HEK293 (cell line): ENCODE results near the gene RRAGA.

Experiments
- CTCF ChIA-PET: fragments of 350-600 bp; formaldehyde crosslinking; extraction: SDS; loops from one replicate; lab custom pipeline; 2021; ENCODE audit warnings: antibody characterized with exemption; lab: Yijun Ruan, JAX
- POLR2A ChIA-PET: fragments of 300-600 bp; formaldehyde crosslinking; extraction: SDS; loops from one replicate; lab custom pipeline; 2020; ENCODE audit warnings: antibody characterized with exemption, inconsistent platforms; lab: Yijun Ruan, JAX
- H3K27ac ChIP-seq: fragments of 200-500 bp; sonication (Bioruptor generic); 2 replicates; pipeline ENCODE4 v1.5.1; 2014; ENCODE audit warnings: low read depth, low read length, control low read depth, inconsistent platforms; ENCODE audit errors: extremely low read depth
- H3K36me3 ChIP-seq, 2 experiments: fragments of 200-500 bp in 1 of 2; sonication (Bioruptor generic) in 1 of 2; 1 replicate in 1 of 2; 2 replicates in 1 of 2; pipeline ENCODE4 v1.5.1; 2014 to 2017; ENCODE audit warnings: inconsistent platforms in 2 of 2, low read length in 2 of 2; ENCODE audit not compliant: control insufficient read depth in 2 of 2, insufficient read depth in 1 of 2
- H3K4me1 ChIP-seq: fragments of 200-500 bp; sonication (Bioruptor generic); 2 replicates; pipeline ENCODE4 v1.5.1; 2014; ENCODE audit warnings: mild to moderate bottlenecking, low read length, inconsistent platforms; ENCODE audit not compliant: control insufficient read depth, insufficient read depth
- H3K4me3 ChIP-seq: 2 replicates; pipeline ENCODE4 v1.5.1; 2011; ENCODE audit warnings: low read depth, mild to moderate bottlenecking, control low read depth, low read length, moderate library complexity
- H3K9me3 ChIP-seq: fragments of 200-500 bp; sonication (Bioruptor generic); 2 replicates; pipeline ENCODE4 v1.5.1; 2014; ENCODE audit warnings: low read depth, low read length, inconsistent platforms; ENCODE audit not compliant: control insufficient read depth, insufficient read depth
- BCL11B ChIP-seq: fragments of 450-650 bp; formaldehyde crosslinking; IDR thresholded peaks from 2 replicates; pipeline ENCODE4 v1.5.1; 2016; ENCODE audit warnings: low read depth, missing biosample characterization, missing genetic modification characterization
- IKZF3 ChIP-seq: fragments of 450-650 bp; IDR thresholded peaks from 2 replicates; pipeline ENCODE4 v1.5.0; 2018; ENCODE audit warnings: missing biosample characterization, mild to moderate bottlenecking, missing genetic modification characterization, moderate library complexity
- KLF1 ChIP-seq: fragments of 450-650 bp; formaldehyde crosslinking; IDR thresholded peaks from 2 replicates; pipeline ENCODE4 v1.5.1; 2016; ENCODE audit warnings: missing biosample characterization, missing genetic modification characterization
- KLF8 ChIP-seq: fragments of 450-650 bp; formaldehyde crosslinking; IDR thresholded peaks from 2 replicates; pipeline ENCODE4 v1.5.1; 2016; ENCODE audit warnings: missing biosample characterization, missing genetic modification characterization
- SETDB1 ChIP-seq: IDR thresholded peaks from one replicate; pipeline ENCODE4 v1.6.1; 2017; ENCODE audit warnings: mild to moderate bottlenecking, low read length, moderate library complexity, mixed read lengths; ENCODE audit not compliant: insufficient read length
- WT1 ChIP-seq: fragments of 450-650 bp; formaldehyde crosslinking; IDR thresholded peaks from 2 replicates; pipeline ENCODE4 v1.5.1; 2016; ENCODE audit warnings: missing biosample characterization, missing genetic modification characterization
- ZNF146 ChIP-seq: fragments of 450-650 bp; formaldehyde crosslinking; IDR thresholded peaks from 2 replicates; pipeline ENCODE4 v1.5.1; 2016; ENCODE audit warnings: missing biosample characterization, missing genetic modification characterization
- ZNF174 ChIP-seq: fragments of 450-650 bp; formaldehyde crosslinking; IDR thresholded peaks from 2 replicates; pipeline ENCODE4 v1.5.0; 2017; ENCODE audit warnings: missing biosample characterization, mild to moderate bottlenecking, missing genetic modification characterization
- ZNF311 ChIP-seq: fragments of 450-650 bp; formaldehyde crosslinking; IDR thresholded peaks from 2 replicates; pipeline ENCODE4 v1.5.1; 2017; ENCODE audit warnings: missing biosample characterization, missing genetic modification characterization, borderline replicate concordance
- ZNF544 ChIP-seq: fragments of 450-650 bp; formaldehyde crosslinking; IDR thresholded peaks from 2 replicates; pipeline ENCODE4 v1.5.0; 2017; ENCODE audit warnings: missing biosample characterization, missing genetic modification characterization
- ZNF610 ChIP-seq: fragments of 450-650 bp; formaldehyde crosslinking; IDR thresholded peaks from 2 replicates; pipeline ENCODE4 v1.5.1; 2016; ENCODE audit warnings: missing biosample characterization, missing genetic modification characterization, borderline replicate concordance
- ZNF621 ChIP-seq: fragments of 450-650 bp; formaldehyde crosslinking; IDR thresholded peaks from 2 replicates; pipeline ENCODE4 v1.5.1; 2017; ENCODE audit warnings: missing biosample characterization, missing genetic modification characterization
- ZNF670 ChIP-seq: fragments of 450-650 bp; formaldehyde crosslinking; IDR thresholded peaks from 2 replicates; pipeline ENCODE4 v1.5.1; 2016; ENCODE audit warnings: missing biosample characterization, missing genetic modification characterization, low read depth
- ZNF776 ChIP-seq: fragments of 450-650 bp; formaldehyde crosslinking; IDR thresholded peaks from 2 replicates; pipeline ENCODE4 v1.5.0; 2017; ENCODE audit warnings: missing biosample characterization, missing genetic modification characterization, borderline replicate concordance
- TF ChIP-seq, protein P1 (sequence below): fragments of 450-650 bp; formaldehyde crosslinking; IDR thresholded peaks from 2 replicates; pipeline ENCODE4 v1.5.1; 2016; ENCODE audit warnings: missing biosample characterization, missing genetic modification characterization
- TF ChIP-seq, protein P2 (sequence below): fragments of 450-650 bp; formaldehyde crosslinking; IDR thresholded peaks from 2 replicates; pipeline ENCODE4 v1.5.1; 2017; ENCODE audit warnings: missing biosample characterization, missing genetic modification characterization
- TF ChIP-seq, protein P3 (sequence below): fragments of 450-650 bp; formaldehyde crosslinking; IDR thresholded peaks from 2 replicates; pipeline ENCODE4 v1.5.1; 2016; ENCODE audit warnings: missing biosample characterization, missing genetic modification characterization

RRAGA gene

GRCh38 chr9:19048966-19049916 lies at the start of gene RRAGA (continued):
- TF ChIP-seq ZNF146 (tag by site-specific recombination) (no peak), ZNF670 (no peak), BCL11B (tag by site-specific recombination) (no peak)

DNA sequence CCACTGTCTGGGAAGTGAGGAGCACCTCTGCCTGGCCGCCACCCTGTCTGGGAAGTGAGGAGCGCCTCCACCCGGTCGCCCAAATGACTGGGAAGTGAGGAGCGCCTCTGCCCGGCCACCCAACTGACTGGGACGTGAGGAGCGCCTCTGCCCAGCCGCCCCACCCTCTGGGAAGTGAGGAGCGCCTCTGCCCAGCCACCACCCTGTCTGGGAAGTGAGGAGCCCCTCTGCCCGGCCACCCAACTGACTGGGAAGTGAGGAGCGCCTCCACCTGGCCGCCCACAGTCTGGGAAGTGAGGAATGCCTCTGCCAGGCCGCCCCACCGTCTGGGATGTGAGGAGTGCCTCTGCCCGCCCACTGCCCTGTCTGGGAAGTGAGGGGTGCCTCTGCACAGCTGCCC lies 49.1 kb upstream of the RRAGA start:
- no peaks in the 10 kb centered on the region for H3K9me3 ChIP-seq

GRCh38 chr9:19009391-19009965 lies 39.7 kb upstream of the RRAGA start:
- Histone ChIP-seq H3K4me3 (no peak overlapping the region), H3K27ac (no peak overlapping the region), H3K4me1 (no peaks in the 10 kb centered on the region), H3K36me3 (no peaks in the 10 kb centered on the region), H3K9me3 (no peaks in the 10 kb centered on the region)
- CTCF ChIA-PET: interaction anchor here (0.6 to 1.7 kb wide), 6 partner anchors 20 to 746 kb away, joined by 3 to 5 read pairs (median 3); no protein-coding TSS in a partner anchor
- TF ChIP-seq KLF1 (tag by site-specific recombination) (no peak), IKZF3 (tag by site-specific recombination) (no peak), SETDB1 (no peak)
- POLR2A ChIA-PET: no interaction called here

More for the DNA sequence above, 49.1 kb upstream of the RRAGA start:
- Histone ChIP-seq H3K4me3 (no peak overlapping the region), H3K4me1 (no peaks in the 10 kb centered on the region)
- TF ChIP-seq, protein P1, sequence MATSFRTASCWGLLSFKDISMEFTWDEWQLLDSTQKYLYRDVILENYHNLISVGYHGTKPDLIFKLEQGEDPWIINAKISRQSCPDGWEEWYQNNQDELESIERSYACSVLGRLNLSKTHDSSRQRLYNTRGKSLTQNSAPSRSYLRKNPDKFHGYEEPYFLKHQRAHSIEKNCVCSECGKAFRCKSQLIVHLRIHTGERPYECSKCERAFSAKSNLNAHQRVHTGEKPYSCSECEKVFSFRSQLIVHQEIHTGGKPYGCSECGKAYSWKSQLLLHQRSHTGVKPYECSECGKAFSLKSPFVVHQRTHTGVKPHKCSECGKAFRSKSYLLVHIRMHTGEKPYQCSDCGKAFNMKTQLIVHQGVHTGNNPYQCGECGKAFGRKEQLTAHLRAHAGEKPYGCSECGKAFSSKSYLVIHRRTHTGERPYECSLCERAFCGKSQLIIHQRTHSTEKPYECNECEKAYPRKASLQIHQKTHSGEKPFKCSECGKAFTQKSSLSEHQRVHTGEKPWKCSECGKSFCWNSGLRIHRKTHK (tag by site-specific recombination): no peak
- TF ChIP-seq, all 188 proteins: peak for 0
- POLR2A ChIA-PET: no interaction called here
- CTCF ChIA-PET: no interaction called here
- Histone ChIP-seq H3K36me3 (no peaks in the 10 kb centered on the region), H3K27ac (no peak overlapping the region)

GRCh38 chr9:19018201-19018600 lies 31.0 kb upstream of the RRAGA start:
- H3K4me1 ChIP-seq: no peaks in the 10 kb centered on the region
- TF ChIP-seq ZNF610 (no peak), SETDB1 (no peak), ZNF311 (tag by site-specific recombination) (no peak), ZNF174 (no peak), ZNF776 (no peak), KLF8 (tag by site-specific recombination) (no peak), WT1 (tag by site-specific recombination) (no peak), ZNF544 (tag by site-specific recombination) (no peak), ZNF621 (tag by site-specific recombination) (no peak)
- TF ChIP-seq, protein P2, sequence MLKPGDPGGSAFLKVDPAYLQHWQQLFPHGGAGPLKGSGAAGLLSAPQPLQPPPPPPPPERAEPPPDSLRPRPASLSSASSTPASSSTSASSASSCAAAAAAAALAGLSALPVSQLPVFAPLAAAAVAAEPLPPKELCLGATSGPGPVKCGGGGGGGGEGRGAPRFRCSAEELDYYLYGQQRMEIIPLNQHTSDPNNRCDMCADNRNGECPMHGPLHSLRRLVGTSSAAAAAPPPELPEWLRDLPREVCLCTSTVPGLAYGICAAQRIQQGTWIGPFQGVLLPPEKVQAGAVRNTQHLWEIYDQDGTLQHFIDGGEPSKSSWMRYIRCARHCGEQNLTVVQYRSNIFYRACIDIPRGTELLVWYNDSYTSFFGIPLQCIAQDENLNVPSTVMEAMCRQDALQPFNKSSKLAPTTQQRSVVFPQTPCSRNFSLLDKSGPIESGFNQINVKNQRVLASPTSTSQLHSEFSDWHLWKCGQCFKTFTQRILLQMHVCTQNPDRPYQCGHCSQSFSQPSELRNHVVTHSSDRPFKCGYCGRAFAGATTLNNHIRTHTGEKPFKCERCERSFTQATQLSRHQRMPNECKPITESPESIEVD: no peak
- TF ChIP-seq, protein P3, sequence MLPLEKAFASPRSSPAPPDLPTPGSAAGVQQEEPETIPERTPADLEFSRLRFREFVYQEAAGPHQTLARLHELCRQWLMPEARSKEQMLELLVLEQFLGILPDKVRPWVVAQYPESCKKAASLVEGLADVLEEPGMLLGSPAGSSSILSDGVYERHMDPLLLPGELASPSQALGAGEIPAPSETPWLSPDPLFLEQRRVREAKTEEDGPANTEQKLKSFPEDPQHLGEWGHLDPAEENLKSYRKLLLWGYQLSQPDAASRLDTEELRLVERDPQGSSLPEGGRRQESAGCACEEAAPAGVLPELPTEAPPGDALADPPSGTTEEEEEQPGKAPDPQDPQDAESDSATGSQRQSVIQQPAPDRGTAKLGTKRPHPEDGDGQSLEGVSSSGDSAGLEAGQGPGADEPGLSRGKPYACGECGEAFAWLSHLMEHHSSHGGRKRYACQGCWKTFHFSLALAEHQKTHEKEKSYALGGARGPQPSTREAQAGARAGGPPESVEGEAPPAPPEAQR (tag by site-specific recombination): no peak
- TF ChIP-seq, all 188 proteins: peak for 0
- Histone ChIP-seq H3K4me3 (no peak overlapping the region), H3K9me3 (no peaks in the 10 kb centered on the region), H3K36me3 (no peaks in the 10 kb centered on the region), H3K27ac (no peak overlapping the region)
- CTCF ChIA-PET: interaction anchor here (0.7 to 4.0 kb wide), 2 partner anchors 10 to 183 kb away, joined by 3 to 16 read pairs; no protein-coding TSS in a partner anchor
- POLR2A ChIA-PET: no interaction called here
